GM19023 (cell line): ENCODE results near the gene LYPD3.
"Not testable (repeated sequence)": the region's sequence is repeated elsewhere in the genome, so short reads cannot be mapped to it uniquely, and the experiment has no call there.

ENCODE experiments used
- ATAC-seq: cut with Tn5 transposase; IDR thresholded peaks from one replicate; pipeline ENCODE4 v1.9.1; 2021; ENCODE audit warnings: mild to moderate bottlenecking, moderate library complexity; ENCODE audit not compliant: unreplicated experiment

LYPD3 gene

GRCh38 chr19:43462785-43463380 lies 2.5 kb downstream of the LYPD3 start:
- no peak for ATAC-seq

- no peak for ATAC-seq
Observed at GRCh38 chr19:43462383-43462782, 3.0 kb downstream of the LYPD3 start.

GRCh38 chr19:43461303-43461702 lies 4.1 kb downstream of the LYPD3 start:
- no peak for ATAC-seq

- ATAC-seq, result no peak
Observed at GRCh38 chr19:43460362-43461016, 4.9 kb downstream of the LYPD3 start.

- ATAC-seq, result no peak
Observed at GRCh38 chr19:43457809-43458208, 7.6 kb downstream of the LYPD3 start.

GRCh38 chr19:43455321-43456113 lies 9.9 kb downstream of the LYPD3 start:
- ATAC-seq, result no peak

GRCh38 chr19:43454031-43454430 lies 11.4 kb downstream of the LYPD3 start:
- no peak for ATAC-seq

- no peak for ATAC-seq
Observed at GRCh38 chr19:43452582-43452981, 12.8 kb downstream of the LYPD3 start.

GRCh38 chr19:43450545-43450997 lies 14.8 kb downstream of the LYPD3 start:
- no peak for ATAC-seq

GRCh38 chr19:43447655-43448054 lies 17.8 kb downstream of the LYPD3 start:
- ATAC-seq, result no peak

- no peak for ATAC-seq
Observed at GRCh38 chr19:43446746-43447489, 18.5 kb downstream of the LYPD3 start.

GRCh38 chr19:43445426-43445825 lies 20.0 kb downstream of the LYPD3 start:
- no peak for ATAC-seq

- ATAC-seq, result no peak
Observed at GRCh38 chr19:43444531-43445287, 20.7 kb downstream of the LYPD3 start.

- not testable (repeated sequence) for ATAC-seq
Observed at GRCh38 chr19:43444091-43444490, 21.3 kb downstream of the LYPD3 start.

GRCh38 chr19:43441716-43442115 lies 23.7 kb downstream of the LYPD3 start:
- ATAC-seq, result no peak

GRCh38 chr19:43439709-43440063 lies 25.7 kb downstream of the LYPD3 start:
- no peak for ATAC-seq

GRCh38 chr19:43439032-43439708 lies 26.2 kb downstream of the LYPD3 start:
- ATAC-seq, result no peak

GRCh38 chr19:43438291-43439031 lies 26.9 kb downstream of the LYPD3 start:
- ATAC-seq, result no peak

GRCh38 chr19:43437712-43438111 lies 27.7 kb downstream of the LYPD3 start:
- ATAC-seq, result no peak
